OCI-LY1 (cell line): ENCODE results near the gene KIAA1549.

ENCODE experiments used
- H2AFZ ChIP-seq: fragments of 200-600 bp; sonication (generic), shearing (Covaris generic); 2 replicates; pipeline ENCODE4 v1.6.0; 2014; ENCODE audit warnings: antibody characterized with exemption, mild to moderate bottlenecking, low read length
- H3F3A ChIP-seq: fragments of 200-600 bp; sonication (generic), shearing (Covaris generic); 2 replicates; pipeline ENCODE4 v1.6.0; 2014; ENCODE audit warnings: mild to moderate bottlenecking, antibody characterized with exemption, low read length, moderate library complexity; ENCODE audit not compliant: insufficient read depth
- H3K27ac ChIP-seq: fragments of 200-600 bp; sonication (generic); 2 replicates; pipeline ENCODE4 v1.5.1; 2014; ENCODE audit warnings: low read length, mixed run types, mild to moderate bottlenecking, low read depth; ENCODE audit not compliant: poor library complexity, severe bottlenecking
- H3K27me3 ChIP-seq: fragments of 200-600 bp; sonication (generic); 2 replicates; pipeline ENCODE4 v1.6.0; 2014; ENCODE audit warnings: antibody characterized with exemption, mild to moderate bottlenecking, low read length, moderate library complexity; ENCODE audit not compliant: insufficient read depth
- H3K36me3 ChIP-seq: fragments of 200-600 bp; sonication (generic); 2 replicates; pipeline ENCODE4 v1.6.1; 2014; ENCODE audit warnings: mild to moderate bottlenecking, antibody characterized with exemption, low read length, moderate library complexity, mixed read lengths; ENCODE audit not compliant: insufficient read depth
- H3K4me1 ChIP-seq: fragments of 200-600 bp; sonication (generic); 2 replicates; pipeline ENCODE4 v1.5.1; 2014; ENCODE audit warnings: mild to moderate bottlenecking, low read length, moderate library complexity; ENCODE audit not compliant: insufficient read depth, severe bottlenecking
- H3K4me2 ChIP-seq: fragments of 200-600 bp; sonication (generic), shearing (Covaris generic); 2 replicates; pipeline ENCODE4 v1.6.1; 2014; ENCODE audit warnings: low read length
- H3K4me3 ChIP-seq: fragments of 200-600 bp; sonication (generic); 2 replicates; pipeline ENCODE4 v1.5.1; 2014; ENCODE audit warnings: low read length, low read depth, mild to moderate bottlenecking, mixed read lengths; ENCODE audit not compliant: poor library complexity, severe bottlenecking
- H3K79me2 ChIP-seq: fragments of 200-600 bp; shearing (Covaris generic); 2 replicates; pipeline ENCODE4 v1.6.1; 2016; ENCODE audit warnings: mixed run types, low read length, mixed read lengths; ENCODE audit not compliant: insufficient read depth
- H3K9ac ChIP-seq: fragments of 200-600 bp; sonication (generic), shearing (Covaris generic); 2 replicates; pipeline ENCODE4 v1.6.1; 2014; ENCODE audit warnings: mild to moderate bottlenecking, low read length, mixed read lengths
- H3K9me2 ChIP-seq: fragments of 200-600 bp; sonication (generic), shearing (Covaris generic); 2 replicates; pipeline ENCODE4 v1.6.1; 2014; ENCODE audit warnings: low read depth, mild to moderate bottlenecking, low read length, mixed read lengths
- H3K9me3 ChIP-seq: fragments of 200-600 bp; shearing (Covaris generic); 2 replicates; pipeline ENCODE4 v1.6.1; 2014; ENCODE audit warnings: low read length, mixed read lengths
- H4K20me1 ChIP-seq: fragments of 200-600 bp; sonication (generic), shearing (Covaris generic); 2 replicates; pipeline ENCODE4 v1.6.0; 2016; ENCODE audit warnings: mild to moderate bottlenecking, low read length; ENCODE audit not compliant: insufficient read depth
- EZH2 ChIP-seq: fragments of 200-600 bp; sonication (generic), shearing (Covaris generic); IDR thresholded peaks from 2 replicates; pipeline ENCODE4 v1.8.0; 2017; ENCODE audit warnings: borderline replicate concordance, mixed run types, mild to moderate bottlenecking, antibody characterized with exemption, low read length, moderate library complexity, mixed read lengths
- TF ChIP-seq, protein P1 (sequence below): fragments of 200-600 bp; sonication (generic), shearing (Covaris generic); IDR thresholded peaks from 2 replicates; pipeline ENCODE4 v1.5.1; 2017; ENCODE audit warnings: mild to moderate bottlenecking, antibody characterized with exemption, low read length, moderate library complexity, mixed read lengths

Gene KIAA1549

DNA sequence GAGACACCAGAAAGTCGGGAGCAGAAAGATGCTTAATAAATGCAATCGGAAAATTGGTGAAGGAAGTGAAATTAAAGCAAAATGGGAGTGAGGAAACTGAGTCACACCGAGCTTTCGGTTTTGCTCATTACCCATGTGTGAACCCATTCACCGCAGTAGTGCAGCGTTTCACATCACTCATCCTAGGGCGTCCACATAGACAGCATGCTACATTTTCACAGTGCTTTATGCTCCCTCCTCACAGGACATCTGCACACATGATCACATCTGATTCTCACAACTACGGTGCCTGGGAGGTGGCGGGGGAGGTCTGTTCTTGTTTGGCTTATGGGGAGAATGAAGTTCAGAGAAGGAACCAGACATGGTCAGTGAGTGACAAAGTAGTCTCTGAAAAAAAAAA lies 146.6 kb downstream of the KIAA1549 start:
- no peak overlapping the region for H3K4me2 ChIP-seq
- TF ChIP-seq, protein P1, sequence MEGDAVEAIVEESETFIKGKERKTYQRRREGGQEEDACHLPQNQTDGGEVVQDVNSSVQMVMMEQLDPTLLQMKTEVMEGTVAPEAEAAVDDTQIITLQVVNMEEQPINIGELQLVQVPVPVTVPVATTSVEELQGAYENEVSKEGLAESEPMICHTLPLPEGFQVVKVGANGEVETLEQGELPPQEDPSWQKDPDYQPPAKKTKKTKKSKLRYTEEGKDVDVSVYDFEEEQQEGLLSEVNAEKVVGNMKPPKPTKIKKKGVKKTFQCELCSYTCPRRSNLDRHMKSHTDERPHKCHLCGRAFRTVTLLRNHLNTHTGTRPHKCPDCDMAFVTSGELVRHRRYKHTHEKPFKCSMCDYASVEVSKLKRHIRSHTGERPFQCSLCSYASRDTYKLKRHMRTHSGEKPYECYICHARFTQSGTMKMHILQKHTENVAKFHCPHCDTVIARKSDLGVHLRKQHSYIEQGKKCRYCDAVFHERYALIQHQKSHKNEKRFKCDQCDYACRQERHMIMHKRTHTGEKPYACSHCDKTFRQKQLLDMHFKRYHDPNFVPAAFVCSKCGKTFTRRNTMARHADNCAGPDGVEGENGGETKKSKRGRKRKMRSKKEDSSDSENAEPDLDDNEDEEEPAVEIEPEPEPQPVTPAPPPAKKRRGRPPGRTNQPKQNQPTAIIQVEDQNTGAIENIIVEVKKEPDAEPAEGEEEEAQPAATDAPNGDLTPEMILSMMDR: no peak
- TF ChIP-seq EZH2: no peak
- H3K27me3 ChIP-seq: no peaks in the 10 kb centered on the region

DNA sequence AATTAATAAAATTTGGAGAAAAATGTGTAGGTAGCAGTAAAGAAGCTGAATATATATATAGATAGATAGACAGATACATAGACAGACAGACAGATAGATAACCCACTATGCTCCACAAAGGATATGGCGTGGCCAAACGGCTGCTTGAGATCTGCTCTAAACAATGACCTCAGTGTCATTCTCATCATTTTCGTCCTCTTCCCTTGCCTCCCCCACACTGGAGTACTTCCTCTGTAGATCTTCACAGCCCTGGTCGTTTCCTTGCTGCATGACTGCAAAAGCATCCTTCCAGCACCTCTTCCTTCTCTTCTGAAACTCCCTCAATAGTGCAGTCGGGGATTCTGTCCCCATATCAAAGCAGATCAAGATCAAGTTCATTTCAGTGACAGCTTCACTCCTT lies 147.6 kb downstream of the KIAA1549 start:
- no peaks in the 10 kb centered on the region for H3K4me1 ChIP-seq
- no peak overlapping the region for H3K9ac ChIP-seq
- H3K9me3 ChIP-seq: no peaks in the 10 kb centered on the region
- no peaks in the 10 kb centered on the region for H3K36me3 ChIP-seq
- H3K4me3 ChIP-seq: no peak overlapping the region
- no peaks in the 10 kb centered on the region for H4K20me1 ChIP-seq
- no peak overlapping the region for H3K4me2 ChIP-seq
- no peaks in the 10 kb centered on the region for H3F3A ChIP-seq
- H2AFZ ChIP-seq: no peak overlapping the region
- no peaks in the 10 kb centered on the region for H3K9me2 ChIP-seq
- H3K27ac ChIP-seq: no peak overlapping the region
- no peaks in the 10 kb centered on the region for H3K27me3 ChIP-seq
- no peaks in the 10 kb centered on the region for H3K79me2 ChIP-seq
- no peak for TF ChIP-seq EZH2
- TF ChIP-seq, protein P1: no peak

More for the DNA sequence above, 146.6 kb downstream of the KIAA1549 start:
- Histone ChIP-seq H3K9ac (no peak overlapping the region), H3K9me2 (no peaks in the 10 kb centered on the region), H4K20me1 (no peaks in the 10 kb centered on the region), H3F3A (no peaks in the 10 kb centered on the region), H3K27ac (no peak overlapping the region), H3K36me3 (no peaks in the 10 kb centered on the region), H3K4me1 (no peaks in the 10 kb centered on the region), H2AFZ (no peak overlapping the region), H3K79me2 (no peaks in the 10 kb centered on the region), H3K9me3 (no peaks in the 10 kb centered on the region), H3K4me3 (no peak overlapping the region)

DNA sequence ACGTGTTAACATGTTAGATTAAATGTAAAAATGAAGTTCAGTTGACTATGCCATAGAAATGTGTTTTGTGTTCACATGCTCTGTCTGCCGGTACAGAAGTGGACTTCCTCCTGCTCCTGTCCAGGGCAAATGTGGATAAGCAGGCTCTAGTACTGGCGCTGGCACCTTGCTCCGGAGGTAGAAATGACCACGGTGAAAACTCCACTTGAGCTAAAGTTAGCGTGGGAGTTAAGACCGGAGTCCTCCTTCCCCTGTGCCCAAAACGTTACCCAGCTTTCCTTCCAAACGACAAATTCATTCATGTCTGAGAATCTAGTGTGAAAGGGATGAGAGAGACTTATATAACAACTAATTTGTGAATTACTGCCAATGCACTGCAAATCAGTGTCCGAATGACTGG lies 148.2 kb downstream of the KIAA1549 start:
- Histone ChIP-seq H2AFZ (no peak overlapping the region), H3K9me3 (no peaks in the 10 kb centered on the region), H3K79me2 (no peaks in the 10 kb centered on the region), H3K4me1 (no peaks in the 10 kb centered on the region), H3K27ac (no peak overlapping the region), H3K27me3 (no peaks in the 10 kb centered on the region), H3K9me2 (no peaks in the 10 kb centered on the region), H3K36me3 (no peaks in the 10 kb centered on the region), H3K4me2 (no peak overlapping the region), H3K4me3 (no peak overlapping the region), H3F3A (no peaks in the 10 kb centered on the region), H3K9ac (no peak overlapping the region), H4K20me1 (no peaks in the 10 kb centered on the region)
- TF ChIP-seq, protein P1: no peak
- no peak for TF ChIP-seq EZH2
